Germinal center (tissue), 1 donor: ENCODE results near the gene GNLY.
"Not testable (repeated sequence)": the region's sequence is repeated elsewhere in the genome, so short reads cannot be mapped to it uniquely, and the experiment has no call there.

Experiments used
- DNase-seq: peaks from one replicate; pipeline ENCODE4 v3.0.0; 2012; ENCODE audit warnings: mixed read lengths, low spot score

GNLY gene

DNA sequence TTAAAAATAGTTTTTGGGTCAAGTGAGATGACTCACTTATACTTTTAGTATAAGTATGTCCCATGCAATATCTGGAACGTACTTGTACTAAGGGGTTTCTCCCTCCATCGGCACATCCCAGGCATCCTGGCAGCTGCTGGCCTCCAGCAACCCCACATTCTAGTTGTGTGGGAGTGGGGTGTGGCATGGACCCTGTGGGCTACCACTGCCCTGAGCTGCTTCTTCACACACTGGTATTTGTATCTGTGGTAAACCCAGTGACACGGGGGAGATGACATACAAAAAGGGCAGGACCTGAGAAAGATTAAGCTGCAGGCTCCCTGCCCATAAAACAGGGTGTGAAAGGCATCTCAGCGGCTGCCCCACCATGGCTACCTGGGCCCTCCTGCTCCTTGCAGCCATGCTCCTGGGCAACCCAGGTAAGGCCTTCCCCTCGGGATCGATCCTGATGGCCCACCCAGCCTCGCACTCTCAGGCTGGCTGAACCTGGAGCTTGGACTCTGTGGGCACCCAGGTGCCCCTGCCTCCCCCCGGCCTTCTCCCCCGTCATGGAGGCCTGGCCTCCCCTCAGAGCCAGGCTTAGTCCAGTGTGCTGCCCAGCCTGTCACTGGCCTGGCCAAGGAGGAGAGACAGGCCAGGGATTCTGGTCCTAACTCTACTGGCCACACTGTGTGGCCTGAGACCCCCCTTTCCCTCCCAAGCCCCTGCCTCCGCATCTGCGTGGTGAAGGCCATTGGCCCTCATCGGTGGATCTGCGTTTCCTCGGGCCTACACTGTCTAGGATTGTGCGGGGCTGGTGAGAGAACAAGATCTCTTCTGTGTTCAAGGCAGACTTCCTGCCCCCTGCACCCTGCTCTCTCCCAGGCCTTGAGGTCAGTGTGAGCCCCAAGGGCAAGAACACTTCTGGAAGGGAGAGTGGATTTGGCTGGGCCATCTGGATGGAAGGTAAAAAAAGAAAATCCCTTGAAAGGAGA, at the start of gene GNLY:
Gene GNLY (plus strand): TSS at position 307 of the 974 bp plus-strand sequence. CDS start 61 bp downstream, at position 368.
- no peak for DNase-seq

DNA sequence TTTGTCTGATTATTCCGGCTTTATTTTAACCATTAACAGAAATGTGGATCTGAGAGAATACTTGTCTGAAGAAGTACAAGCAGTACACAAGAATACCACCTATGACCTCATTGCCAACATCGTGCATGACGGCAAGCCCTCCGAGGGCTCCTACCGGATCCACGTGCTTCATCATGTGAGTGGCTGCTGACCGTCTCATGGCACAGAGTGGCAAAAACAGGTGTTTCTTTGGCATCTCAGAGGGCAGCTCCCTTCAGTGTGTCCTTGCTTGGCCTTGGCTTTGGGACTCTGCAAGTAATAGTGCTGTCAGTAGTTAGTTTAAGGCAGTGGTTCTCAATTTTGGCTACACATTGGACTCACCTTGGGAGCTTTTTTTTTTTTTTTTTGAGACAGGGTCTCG, 49.2 kb upstream of the GNLY start:
- no peak for DNase-seq

DNA sequence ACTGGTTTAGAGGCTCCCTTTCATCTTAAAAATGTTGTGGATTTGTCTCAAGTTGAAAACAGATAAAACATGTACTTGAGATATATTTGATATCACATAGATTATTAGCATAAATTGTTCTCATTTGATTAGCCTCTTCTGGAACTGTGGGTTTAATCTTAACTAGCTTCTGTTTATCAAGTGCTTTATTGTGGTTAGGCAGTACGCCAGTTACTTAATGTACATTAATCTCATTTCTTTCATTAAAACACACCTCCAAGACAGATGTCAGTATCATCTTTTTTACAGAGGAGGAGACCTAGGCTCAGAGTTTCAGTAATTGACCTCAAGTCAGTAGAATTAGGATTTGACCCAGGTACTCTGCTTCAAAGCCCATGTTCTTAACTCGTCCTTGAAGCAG, 48.0 kb upstream of the GNLY start:
- DNase-seq, result no peak

DNA sequence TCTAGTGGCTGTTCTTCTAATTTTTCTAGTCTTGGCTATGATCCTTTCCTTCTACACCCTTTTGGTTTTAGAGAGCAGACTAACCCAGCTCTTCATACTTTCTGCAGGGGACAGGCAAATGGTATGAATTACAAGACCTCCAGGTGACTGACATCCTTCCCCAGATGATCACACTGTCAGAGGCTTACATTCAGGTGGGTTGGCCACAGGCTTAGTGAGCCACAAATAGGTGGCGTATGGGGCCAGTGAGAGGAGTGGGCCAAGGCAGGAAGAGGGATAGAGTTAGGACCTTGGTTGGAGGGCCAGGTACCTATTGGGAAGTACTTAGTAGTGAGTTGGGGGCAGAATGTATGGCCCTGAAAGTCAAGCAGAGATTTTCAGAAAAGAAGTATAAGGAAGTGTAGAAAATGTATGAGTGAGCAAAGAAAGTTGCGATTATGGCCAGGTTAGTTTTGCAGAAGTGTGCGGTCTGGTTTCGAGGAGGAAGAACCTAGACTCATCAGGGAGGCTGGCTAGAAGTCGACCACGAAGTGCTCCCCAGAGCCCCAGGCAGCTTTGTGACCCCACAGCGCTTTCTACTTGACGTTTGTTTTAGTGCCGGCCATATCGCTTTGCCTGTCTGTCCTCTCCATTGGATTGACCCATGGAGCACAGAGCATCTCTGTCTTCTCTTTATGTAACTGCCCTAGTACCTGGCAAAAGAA, 46.2 kb upstream of the GNLY start:
- peak; percentile 63 for DNase-seq

DNA sequence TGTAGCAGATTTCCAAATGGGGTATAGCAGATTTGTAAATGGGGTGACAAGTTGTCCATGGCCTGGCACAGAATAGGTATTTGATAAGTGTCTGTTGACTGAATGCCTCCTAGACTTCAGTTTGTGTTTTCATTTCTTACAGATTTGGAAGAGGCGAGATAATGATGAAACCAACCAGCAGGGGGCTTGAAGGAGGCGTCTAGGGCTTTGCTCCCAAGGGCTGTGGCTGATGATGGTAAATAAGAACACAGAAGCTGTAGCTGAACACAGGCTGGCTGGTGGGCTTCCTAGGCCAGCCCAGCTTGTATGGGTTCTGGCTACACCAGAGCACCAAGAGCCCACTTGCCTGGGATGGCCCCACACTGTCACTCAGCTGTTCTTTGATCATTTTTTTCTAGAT, 45.5 kb upstream of the GNLY start:
- DNase-seq, result peak; percentile 29

DNA sequence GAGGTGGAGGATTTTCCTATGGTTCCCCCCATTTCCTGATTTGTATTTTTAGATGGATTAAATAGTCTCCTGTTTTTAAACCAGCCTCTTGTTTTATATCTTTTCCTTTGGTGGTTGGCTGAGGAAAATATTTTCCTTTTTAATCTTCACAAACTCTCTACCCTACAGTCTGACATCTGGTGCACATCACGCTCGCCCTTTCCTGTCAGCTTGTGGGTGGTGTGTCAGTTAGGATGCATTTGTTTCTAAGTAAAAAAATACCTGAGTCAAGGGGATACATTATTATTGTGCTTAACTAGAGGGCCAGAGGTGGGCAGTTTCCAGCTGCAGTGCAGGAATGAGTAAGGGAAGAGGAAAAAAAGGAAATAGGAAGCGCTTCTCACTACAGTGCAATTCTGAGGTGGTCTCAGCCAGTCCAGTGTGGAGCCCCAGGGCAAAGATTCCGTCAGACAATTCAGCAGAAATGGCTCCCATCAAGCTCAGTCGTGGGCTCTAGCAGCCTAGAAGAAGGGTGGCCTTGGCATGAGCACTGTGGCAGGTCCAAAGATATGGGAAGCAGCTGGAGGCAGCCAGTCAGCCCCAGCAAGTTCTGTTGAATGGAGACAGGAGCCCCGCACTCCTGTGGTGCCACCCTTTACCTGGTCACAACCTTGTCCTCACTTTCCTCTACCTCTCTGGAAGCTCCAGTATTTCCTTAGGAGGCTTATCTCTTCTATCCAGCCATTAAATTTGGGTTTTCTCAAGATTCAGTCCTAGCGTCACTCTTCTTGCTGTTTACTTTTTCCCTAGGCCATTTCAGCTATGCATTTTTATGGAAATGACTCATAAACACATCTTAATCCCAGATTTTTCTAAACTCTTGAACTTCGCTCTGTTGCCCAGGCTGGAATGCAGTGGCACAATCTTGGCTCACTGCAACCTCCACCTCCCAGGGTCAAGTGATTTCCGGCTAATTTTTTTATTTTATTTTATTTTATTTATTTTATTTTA, 44.7 kb upstream of the GNLY start:
- no peak for DNase-seq

DNA sequence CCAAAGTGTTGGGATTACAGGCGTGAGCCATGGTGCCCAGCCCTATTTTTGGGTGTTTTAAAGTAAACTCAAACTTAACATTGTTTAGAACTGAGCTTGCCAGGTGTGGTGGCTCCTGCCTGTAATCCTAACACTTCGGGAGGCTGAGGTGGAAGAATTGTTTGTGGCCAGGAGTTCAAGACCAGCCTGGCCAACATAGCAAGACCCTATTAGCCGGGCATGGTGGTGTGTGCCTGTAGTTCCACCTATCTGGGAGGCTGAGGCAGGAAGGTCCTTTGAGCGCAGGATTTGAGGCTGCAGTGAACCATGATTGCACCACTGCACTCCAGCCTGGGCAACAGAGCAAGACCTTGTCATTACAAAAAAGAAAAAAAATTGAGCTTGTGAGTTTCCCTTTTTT, 43.7 kb upstream of the GNLY start:
- DNase-seq, result no peak

DNA sequence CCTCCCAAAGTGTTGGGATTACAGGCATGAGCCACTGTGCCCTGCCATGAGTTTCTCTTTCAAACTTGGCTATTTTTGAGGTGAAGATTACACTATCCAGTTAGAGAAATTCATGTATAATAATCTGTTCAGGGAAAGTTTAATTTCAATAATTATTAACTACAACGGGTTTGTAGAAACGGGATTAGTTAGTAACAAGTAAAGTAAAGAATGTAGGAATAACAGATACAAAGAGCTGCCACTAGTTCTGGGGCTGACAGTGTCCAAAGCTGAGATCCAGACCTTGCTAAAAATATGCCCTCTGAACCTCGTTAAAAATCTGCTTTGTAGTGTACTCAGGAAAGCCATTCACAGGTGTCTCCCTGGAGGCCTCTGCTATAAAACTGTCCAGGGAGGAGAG, 43.1 kb upstream of the GNLY start:
- no peak for DNase-seq

DNA sequence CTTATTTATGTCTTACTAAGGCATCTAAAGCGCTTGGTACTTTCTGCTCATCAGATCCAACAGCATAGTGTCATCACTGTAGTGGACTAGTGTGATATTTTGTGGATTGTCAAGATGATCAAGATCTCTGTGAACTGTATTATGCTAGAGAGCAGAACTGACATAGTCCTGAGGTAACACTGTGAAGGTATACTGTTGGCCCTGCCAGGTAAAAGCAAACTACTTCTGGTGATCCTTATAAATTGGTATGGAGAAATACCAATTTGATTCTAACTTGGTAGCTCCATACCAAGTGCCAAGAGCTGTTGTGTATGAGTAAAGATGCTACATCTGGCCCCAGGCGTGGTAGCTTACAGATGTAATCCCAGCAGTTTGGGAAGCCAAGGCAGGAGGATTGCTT, 42.1 kb upstream of the GNLY start:
- no peak for DNase-seq

DNA sequence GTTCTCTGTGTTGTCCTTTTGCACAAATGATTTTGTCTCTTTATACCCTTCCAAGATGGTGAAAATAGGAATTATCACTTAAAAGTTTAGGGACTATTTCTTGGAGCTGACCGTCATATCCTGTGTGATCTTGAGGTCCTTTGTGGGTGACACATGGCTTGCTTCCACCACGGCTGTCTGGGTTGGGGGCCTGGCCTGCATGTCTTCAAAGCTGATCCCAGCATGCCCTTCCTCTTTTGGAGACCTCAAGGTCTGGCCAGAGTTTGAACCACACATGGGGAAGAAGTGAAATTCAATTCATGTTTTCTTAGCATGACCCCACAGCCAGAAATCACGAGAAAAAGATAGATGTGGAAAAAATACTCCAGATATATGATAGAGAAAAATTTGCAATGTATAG, 40.2 kb upstream of the GNLY start:
- DNase-seq, result no peak

DNA sequence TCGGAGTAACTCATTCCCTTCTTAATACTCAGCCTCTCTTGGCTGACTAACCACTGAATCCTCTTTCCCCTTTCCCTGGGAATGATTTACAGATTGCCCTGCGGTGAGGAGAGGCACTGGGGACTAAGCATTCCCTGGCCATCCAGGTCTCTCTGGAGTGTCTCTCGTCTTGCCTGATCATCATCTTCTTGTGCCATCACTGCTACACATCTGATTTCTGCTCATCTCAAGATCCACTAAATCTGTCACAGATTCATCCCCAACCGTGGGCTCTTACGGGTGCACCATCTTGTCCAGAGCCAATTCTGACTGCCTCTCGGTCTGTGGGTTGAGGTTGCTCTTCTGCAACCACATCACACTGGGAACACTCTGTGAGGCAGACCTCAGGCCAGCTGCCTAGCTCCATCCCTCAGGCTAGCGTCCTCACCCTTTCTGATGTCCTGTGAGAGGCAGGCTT, 38.2 kb upstream of the GNLY start:
- DNase-seq, result no peak

DNA sequence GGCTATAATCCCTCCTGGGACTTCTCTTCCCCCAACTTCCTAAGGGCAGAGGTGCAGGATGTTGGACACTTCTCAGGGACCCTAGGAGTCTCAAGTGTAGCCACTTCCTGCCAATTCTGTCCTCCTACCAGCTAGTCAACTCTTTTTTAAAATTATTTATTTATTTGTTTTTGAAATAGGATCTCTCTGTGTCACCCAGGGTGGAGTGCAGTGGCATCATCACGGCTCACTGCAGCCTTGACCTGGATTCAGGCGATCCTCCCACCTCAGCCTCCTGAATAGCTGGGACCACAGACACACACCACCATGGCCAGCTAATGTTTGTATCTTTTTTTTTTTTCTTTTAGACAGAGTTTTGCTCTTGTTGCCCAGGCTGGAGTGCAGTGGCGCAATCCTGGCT, 37.7 kb upstream of the GNLY start:
- DNase-seq, result no peak

DNA sequence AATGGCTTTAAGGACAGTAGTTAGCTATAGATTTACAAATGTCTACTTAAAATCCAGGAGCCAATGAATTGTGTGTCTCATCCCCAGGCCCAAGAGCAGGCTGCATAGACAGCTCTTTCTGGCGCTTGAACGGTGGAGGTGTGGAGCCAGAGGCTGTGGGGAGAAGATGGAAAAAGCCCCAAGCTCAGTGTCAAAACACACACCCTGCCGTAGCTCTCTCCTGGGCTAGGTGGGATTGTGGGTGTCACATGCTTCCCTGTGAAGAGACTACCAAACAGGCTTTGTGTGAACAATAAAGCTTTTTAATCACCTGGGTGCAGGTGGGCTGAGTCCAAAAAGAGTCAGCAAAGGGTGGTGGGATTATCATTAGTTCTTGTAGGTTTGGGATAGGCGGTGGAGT, 36.8 kb upstream of the GNLY start:
- not testable (repeated sequence) for DNase-seq

DNA sequence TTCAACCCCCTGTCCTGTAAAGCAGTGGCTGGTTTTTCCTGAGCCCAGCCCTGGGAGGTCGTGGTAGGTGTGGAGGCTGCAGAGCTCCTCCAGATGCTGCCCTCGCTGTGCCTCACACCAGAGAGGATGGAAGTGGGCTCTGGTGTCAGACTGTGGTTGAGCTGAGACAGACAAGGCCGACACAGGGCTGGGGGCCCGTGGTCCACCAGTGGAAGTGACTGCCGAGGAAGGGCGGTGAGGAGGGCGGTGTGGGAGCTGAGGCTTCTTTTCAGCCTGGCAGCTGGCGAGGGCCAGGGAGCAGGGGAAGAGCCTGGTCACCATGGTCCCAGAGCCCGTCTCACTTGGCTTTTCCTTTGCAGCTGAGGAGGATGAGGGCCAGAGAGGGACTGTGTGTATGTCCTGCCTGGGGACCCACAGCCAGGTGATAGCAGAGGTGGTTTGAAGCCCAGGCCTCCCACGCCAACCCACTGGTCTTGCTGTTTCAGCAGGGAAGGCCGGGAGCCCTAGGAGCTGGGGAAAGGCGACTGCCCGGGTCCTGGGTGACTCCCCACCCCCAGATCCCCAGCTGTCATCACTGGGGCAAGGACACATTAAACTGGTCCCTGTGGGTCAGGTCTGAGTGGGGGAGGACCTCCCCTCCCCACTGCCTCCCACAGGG, 34.7 kb upstream of the GNLY start:
- no peak for DNase-seq

DNA sequence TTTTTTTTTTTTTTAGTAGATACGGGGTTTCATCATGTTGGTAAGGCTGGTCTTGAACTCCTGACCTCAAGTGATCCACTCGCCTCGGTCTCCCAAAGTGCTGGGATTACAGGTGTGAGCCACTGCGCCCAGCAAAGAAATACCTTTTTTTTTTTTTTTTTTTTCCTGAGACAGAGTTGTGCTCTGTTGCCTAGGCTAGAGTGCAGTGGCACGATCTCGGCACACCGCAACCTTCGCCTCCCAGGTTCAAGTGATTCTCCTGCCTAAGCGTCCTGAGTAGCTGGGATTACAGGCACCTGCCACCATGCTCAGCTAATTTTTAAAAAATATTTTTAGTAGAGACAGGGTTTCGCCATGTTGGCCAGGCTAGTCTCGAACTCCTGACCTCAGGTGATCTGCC, 33.9 kb upstream of the GNLY start:
- not testable (repeated sequence) for DNase-seq

DNA sequence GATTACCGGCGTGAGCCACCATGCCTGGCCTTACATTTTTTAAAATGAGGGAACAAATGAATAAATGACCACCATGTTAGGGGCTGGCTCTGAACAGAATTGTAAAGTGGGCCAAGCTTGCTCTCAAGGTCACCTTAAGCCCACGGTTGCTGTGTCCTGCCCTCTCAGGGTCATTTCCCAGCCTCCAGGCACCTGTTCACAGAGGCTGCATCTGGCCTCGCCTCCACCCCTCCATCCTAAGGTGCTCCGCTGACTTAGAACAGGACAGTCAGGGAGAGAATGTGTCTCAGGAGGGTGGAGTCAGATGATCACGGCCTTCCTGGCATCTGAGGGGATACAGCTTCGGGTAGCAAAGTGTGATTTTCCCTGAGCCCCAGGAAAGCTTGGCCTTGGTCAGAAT, 33.4 kb upstream of the GNLY start:
- no peak for DNase-seq

DNA sequence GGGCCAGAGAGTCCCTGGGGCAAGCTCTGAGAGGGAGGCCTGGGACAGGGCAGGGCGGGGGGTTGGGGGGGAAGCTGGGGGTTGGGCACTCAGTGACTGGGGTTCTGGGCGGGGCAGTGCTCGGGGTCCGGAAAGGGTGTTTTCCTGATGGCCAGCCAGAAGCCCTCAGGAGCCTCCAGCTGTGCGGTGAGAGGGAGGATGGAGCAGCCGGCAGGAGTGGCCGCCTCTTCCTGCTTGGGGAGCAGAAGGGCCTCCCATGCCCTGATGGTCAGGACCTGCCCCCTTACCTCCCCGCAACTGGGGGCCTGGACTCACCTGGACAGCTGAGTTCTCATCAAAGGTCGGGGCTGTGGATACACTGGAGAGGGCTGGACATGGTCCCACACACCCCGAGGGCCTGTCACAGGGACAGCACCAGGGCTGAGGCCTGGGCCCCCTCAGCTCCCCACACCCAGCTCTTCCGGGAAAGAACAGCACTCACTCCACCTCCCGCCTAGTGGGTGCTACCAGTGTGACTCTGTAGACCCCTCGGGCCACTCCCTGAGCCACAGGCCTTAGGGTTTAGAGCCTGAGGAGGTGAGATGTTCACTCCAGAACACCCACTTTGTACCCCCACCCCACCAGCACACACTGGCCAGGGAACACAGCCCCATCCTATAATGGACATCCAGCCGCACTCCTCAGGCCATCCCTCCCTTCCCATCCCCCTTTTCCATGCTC, 32.9 kb upstream of the GNLY start:
- DNase-seq, result no peak

DNA sequence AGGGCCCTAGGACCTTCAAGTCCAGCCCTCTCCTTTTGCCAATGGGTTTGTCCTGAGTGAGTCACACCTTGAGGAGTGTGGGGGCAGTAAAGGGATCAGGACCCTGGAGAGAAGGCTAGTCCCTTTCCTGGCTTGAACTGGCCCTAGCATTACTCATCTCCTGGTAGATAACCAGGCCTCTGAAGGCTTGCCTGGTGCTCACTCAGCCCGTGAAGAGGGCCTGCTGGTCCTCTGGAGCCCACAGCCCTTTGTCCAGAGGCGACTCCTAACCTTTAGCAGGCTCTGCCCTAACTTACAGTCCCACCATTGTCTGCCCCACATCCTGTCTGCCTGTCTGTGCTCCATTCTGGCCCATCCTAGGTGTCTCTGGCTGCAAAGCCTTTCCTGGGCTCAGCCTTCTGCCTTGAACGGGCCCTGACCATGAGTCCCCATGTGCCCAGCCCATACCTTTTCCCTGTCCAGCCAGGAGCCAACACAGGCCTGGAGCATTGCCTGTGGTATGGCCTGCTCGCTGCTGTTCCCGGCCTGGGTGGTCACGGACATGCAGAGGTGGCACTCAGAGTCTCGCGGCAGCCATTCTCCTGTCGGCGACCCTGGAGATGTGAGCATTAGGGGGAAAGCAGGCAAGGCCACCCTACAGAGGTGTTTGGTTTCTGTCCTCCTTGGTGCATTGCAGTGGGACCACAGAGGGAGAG, 31.1 kb upstream of the GNLY start:
- no peak for DNase-seq

DNA sequence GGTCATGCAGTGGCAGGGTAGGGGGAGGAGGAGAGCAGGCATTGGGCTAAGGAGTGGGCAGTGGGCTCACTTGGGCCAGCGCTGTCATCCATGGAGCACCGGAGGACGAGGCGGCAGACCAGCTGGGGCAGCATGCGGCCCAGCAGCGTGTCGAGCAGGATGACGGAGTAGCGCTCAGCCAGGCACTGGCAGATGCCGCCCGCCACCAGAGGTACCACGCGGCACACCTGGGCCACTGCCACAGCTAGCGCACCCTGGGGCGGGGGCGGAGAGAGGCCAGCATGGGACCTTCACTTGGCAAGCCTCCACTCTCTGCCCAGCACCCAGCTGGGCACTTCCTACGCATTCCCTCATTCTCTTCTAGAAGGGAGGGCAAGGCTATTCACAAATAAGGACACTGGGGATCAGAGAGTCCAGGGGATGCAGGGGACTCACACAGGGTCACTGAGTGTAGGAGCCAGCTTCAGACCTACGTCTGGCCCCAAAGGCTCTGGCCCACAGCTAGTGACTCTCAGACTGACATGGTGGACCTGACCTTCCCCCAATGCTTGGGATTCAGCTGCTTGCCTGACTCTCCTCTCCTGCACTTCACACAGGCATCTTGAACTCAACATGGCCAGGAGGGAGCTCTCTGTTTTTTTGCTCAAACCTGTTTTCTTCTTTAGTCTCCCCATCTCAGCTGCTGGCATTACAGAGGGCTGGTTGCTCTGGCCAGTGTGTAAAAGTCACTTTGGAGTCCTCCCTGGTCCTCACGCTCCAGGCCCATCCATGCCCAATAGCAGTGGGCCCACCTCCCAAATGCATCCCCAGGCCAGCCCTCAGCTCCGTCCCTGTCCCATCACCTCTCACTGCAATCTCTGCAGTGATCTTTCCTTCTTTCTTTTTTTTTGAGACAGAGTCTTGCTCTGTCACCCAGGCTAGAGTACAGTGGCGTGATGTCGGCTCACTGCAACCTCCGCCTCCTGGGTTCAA, 30.3 kb upstream of the GNLY start:
- no peak for DNase-seq
